Spleen (tissue), 7 donors: ENCODE data around the gene TOM1L2.

ENCODE experiments used
- POLR2A ChIP-seq, 3 donors: fragments of 450-650 bp; IDR thresholded peaks; one replicate each; pipeline ENCODE4 v1.5.1; 2017; ENCODE audit warnings: antibody characterized with exemption in 3 of 3, mild to moderate bottlenecking in 1 of 3
- POLR2AphosphoS5 ChIP-seq, 3 donors: sonication (generic); formaldehyde crosslinking; IDR thresholded peaks; one replicate each; pipeline ENCODE4 v1.5.1; 2017; ENCODE audit warnings: antibody characterized with exemption in 3 of 3
- TF ChIP-seq, protein P1 (sequence below), 11 experiments: fragments of 200-600 bp in 7 of 11; fragments of 450-650 bp in 4 of 11; sonication (generic) in 4 of 11; IDR thresholded peaks in 8 of 11; conservative IDR thresholded peaks in 3 of 11; 1 replicate in 7 of 11; 2 replicates in 4 of 11; pipeline versions ENCODE4 v1.4.0 to v1.8.0; 2016 to 2021; ENCODE audit warnings: antibody characterized with exemption in 11 of 11, inconsistent platforms in 4 of 11, mild to moderate bottlenecking in 1 of 11
- donor health status: DM: no; HTN: no; CAD: no; lungs with moderate emphysema.
- donor health status: DM: no; HTN: no; CAD: no.
- donor health status: DM: no; HTN: no; CAD: no.

DNA sequence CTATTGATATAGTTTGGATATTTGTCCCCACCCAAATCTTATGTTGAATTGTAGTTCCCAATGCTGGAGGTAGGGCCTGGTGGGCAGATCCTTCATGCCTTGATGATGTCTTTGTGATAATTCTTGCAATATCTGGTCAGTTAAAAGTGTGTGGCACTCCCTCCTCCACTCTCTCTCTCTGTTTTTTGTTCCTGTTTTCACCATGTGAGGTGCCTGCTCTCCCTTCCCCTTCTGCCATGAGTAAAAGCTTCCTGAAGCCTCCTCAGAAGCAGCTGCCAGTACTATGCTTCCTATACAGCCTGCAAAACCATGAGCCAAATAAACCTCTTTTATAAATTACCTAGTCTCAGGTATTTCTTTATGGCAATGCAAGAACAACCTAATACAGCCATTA is 47.3 kb downstream of the TOM1L2 start:
- no peak for TF ChIP-seq POLR2A (IDR thresholded peaks at IDR 0.05)
- TF ChIP-seq, protein P1, sequence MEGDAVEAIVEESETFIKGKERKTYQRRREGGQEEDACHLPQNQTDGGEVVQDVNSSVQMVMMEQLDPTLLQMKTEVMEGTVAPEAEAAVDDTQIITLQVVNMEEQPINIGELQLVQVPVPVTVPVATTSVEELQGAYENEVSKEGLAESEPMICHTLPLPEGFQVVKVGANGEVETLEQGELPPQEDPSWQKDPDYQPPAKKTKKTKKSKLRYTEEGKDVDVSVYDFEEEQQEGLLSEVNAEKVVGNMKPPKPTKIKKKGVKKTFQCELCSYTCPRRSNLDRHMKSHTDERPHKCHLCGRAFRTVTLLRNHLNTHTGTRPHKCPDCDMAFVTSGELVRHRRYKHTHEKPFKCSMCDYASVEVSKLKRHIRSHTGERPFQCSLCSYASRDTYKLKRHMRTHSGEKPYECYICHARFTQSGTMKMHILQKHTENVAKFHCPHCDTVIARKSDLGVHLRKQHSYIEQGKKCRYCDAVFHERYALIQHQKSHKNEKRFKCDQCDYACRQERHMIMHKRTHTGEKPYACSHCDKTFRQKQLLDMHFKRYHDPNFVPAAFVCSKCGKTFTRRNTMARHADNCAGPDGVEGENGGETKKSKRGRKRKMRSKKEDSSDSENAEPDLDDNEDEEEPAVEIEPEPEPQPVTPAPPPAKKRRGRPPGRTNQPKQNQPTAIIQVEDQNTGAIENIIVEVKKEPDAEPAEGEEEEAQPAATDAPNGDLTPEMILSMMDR (IDR thresholded peaks at IDR 0.05 in 8 of 11, conservative IDR thresholded peaks at IDR 0.05 in 3 of 11), result no peak
- no peak for TF ChIP-seq POLR2AphosphoS5 (IDR thresholded peaks at IDR 0.05)
